HL-60/S4 (cell line): ENCODE results near the gene MTHFR.
"Not testable (repeated sequence)": the region's sequence is repeated elsewhere in the genome, so short reads cannot be mapped to it uniquely, and the experiment has no call there.

Experiments used
- in situ Hi-C: fragments of 300-500 bp; cut with MboI; formaldehyde crosslinking; loops from 2 replicates; pipeline ENCODE4 v1.14.3; 2022; ENCODE audit warnings: low sequenced_read_pairs

MTHFR gene

DNA sequence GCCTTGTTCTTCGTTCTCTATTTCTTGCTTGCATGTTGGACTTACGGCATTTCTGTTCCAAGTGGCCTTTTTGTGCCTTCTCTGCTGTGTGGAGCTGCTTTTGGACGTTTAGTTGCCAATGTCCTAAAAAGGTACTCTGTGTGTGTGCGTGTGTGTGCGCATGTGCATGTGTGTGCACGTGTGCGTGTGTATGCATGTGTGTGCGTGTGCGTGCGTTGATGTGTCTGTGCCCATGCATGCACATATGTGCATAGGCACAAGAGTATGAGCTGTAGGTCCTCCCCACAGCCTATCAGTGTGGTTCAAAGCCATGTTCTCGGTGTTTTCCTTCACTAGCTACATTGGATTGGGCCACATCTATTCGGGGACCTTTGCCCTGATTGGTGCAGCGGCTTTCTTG, 28.1 kb upstream of the MTHFR start:
- in situ Hi-C loops: no loop called here

DNA sequence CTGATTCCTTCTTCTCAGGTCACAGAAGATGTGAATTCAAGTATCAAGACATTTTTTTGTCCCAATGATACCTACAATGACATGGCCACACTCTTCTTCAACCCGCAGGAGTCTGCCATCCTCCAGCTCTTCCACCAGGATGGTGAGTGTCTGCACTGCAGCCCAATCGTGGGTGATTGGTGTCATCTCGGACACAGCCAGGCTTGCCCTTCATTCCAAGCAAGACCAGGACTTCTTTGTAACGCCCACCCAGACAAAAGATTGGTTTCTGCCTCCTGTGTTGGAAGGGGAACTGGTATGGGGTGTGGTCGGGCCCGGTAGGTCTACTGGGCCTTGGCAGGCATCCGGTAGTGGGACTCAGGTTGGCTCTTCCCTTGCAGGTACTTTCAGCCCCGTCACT, 27.7 kb upstream of the MTHFR start:
- in situ Hi-C loops: no loop called here

DNA sequence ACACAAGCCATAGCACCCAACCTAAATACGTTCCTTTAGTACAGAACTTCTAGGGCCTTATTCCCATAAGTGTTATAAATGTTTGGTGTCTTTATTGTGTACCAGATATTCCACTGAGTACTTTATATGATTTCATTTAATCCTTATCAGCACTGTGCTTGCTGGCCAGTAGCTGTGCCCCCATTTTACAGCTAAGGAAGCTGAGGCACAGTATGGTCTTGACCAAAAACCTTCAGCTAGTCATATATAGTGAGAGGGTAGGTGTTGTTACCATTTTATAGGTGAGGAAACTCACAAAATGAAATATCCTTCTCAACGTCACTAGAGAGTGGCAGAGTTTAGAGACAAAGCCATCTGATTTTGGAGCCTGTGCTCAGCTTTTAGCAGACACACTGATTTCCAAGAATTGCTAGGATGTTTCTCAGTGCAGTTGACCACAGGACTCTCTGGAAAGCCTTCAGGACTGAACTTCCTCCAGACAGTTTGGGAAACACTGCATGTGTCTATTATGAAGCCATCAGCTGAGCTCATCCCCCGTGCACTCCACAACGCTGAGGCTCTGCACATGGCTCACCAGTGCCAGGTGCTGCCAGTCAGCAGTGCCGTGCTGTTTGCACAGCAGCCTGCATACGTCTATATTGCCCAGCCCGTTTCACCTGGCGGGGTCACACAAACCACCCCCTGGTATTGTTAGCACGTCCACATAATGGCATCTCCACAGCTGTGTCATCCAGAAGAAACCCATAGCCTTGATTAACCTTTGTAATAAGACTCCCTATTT, 26.4 kb upstream of the MTHFR start:
- in situ Hi-C loops: no loop called here

DNA sequence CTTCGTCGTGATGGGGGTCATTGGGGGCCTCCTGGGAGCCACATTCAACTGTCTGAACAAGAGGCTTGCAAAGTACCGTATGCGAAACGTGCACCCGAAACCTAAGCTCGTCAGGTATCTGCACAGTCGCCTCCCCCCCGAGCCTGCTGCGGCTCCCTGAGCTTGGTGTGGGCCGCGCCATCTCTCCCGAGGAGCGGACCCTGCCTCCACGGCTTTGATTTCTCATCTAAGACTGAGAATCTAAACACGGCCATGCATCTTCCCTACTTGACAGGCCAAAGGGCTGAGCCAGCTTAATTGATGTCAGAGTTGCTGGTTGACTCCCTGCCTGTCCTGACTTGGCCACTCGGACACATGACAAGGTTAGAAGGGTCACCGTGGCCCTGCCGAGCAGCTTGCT, 22.7 kb upstream of the MTHFR start:
- in situ Hi-C loops: no loop called here

DNA sequence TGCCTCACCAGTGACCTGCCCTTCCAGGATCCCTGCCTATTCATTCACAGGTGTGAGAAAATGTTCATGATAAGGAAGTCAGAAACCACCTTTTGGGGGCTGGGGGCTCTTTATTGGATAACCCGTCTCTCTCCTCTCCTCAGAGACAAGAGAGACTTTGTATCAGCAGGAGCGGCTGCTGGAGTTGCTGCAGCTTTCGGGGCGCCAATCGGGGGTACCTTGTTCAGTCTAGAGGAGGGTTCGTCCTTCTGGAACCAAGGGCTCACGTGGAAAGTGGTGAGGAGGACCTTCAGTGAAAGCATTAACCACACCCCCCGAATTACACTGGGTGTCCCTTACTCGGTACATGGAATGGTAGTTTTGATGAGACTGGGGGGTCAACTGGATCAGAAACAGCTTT, 21.2 kb upstream of the MTHFR start:
- in situ Hi-C loops: no loop called here

DNA sequence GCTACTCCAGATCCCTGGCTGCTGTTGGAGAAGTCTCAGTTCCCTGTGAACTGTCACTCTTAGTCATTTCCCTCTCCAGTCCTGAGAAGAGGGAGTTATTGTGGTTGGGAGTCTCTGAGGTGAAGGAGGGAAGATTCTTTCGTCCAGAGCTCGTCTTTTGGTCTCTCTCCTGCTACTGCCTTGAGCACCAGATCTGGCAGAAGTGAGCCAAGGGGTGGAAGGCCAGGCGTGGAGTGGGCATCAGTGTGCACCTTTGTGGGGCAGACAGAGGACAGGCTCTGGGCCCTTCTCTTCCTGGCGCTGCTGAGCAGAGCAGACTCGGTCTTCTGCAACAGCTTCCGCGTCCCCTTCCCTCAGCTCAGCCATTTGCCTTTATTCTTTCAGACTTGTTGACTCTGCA, 19.4 kb upstream of the MTHFR start:
- in situ Hi-C loops: no loop called here

DNA sequence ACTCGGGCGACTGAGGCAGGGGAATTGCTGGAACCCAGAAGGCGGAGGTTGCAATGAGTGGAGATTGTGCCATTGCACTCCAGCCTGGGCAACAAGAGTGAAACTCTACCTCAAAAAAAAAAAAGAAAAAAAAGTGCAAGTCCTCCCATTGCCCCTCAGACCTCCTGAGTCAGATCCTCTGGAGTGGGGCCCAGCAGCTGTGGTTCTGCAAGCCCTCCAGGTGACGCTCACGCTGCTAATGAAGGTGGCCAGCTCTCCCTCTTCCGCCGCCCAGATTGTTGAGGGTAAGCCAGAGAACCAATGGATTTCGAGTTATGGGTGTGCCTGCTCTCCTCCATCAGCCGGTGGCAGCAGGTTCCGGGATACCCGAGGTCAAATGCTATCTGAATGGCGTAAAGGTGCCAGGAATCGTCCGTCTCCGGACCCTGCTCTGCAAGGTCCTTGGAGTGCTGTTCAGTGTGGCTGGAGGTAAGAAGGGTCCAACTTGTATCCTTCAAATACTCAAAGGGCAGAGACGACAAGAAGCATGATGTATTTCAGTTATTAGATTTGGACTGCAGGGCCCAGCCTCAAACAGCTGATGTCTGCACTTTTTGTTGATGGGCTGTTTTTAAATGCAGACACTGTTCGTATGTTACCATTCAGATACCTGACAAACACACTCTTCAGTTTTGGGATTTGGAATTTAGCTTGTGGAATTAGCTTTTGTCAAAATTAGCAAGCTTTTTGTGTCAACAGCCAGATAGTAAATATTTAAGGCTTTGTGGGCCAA, 17.8 kb upstream of the MTHFR start:
- in situ Hi-C loops: no loop called here

- in situ Hi-C loops: no loop called here
These were observed 16.3 kb upstream of the MTHFR start for GRCh38 chr1:11822091-11822490.

DNA sequence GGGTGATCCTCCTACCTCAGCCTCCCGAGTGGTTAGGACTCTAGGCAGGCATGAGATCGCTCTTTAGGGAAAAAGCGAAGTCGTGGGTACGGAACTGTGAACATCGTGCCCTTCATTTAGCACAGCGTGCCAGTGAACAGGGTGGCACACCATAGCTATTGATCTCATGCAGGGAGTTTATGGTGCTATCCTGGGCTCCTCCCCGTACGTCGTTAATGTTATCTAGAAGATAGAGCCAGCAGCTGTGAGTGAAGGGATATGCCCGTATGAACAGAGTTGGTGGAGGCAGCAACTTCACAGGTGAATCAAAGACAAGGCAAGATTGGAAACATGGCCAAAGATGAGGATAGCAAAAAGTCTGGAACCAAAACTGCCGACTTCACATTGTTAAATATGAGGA, 11.4 kb upstream of the MTHFR start:
- in situ Hi-C loops: no loop called here

- in situ Hi-C loops: no loop called here
These were observed 7.3 kb upstream of the MTHFR start for GRCh38 chr1:11813021-11813420.

DNA sequence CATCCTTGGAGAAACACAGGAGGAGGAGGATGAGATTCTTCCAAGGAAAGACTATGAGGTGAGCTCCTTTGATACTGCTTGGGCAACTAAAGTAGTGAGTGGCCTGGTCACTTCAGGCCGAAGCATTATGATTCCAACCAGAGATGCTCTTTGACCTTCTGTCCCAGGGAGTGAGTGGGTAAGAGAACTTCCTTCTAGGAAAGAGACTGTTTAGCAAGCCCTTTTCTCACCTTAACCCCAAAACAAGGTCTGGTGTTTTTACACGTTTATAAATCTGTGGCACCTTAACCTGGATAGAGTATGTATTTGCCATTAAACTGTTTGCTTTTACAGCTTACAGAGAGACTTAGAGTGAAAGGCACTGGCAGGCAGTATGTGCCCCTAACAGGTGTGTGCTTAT, 1.4 kb upstream of the MTHFR start:
- in situ Hi-C loops: no loop called here

DNA sequence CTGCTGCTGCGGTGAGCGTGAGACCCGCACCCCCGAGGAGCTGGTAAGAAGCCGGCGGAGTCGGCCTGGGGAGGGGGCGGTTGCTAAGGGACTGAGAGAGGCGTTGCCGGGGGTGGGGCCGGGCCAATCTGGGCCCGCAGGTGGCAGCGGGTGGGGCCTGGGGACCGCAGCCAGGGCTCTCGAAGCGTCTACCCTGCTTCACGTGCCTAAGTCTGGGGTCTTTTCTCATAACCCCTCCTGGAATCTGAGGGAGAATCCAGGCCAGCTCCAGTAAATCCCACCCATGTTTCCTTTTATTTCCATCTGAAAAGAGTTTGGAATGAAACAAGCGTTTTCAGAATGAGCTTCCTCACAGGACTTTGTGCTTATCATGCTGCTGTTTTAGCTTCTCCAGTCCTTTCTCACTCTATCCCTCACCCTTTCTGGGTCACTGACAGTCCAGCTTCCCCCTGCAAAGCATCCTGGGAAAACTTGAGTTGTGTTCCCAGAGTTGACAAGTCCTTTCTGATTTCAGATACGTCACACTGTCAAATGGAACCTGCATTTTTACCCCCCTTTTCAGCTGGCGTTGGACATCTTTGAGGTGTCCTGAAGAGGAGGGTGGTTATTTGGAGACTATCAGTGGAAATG, 658 bp upstream of the MTHFR start:
- in situ Hi-C loops: no loop called here

DNA sequence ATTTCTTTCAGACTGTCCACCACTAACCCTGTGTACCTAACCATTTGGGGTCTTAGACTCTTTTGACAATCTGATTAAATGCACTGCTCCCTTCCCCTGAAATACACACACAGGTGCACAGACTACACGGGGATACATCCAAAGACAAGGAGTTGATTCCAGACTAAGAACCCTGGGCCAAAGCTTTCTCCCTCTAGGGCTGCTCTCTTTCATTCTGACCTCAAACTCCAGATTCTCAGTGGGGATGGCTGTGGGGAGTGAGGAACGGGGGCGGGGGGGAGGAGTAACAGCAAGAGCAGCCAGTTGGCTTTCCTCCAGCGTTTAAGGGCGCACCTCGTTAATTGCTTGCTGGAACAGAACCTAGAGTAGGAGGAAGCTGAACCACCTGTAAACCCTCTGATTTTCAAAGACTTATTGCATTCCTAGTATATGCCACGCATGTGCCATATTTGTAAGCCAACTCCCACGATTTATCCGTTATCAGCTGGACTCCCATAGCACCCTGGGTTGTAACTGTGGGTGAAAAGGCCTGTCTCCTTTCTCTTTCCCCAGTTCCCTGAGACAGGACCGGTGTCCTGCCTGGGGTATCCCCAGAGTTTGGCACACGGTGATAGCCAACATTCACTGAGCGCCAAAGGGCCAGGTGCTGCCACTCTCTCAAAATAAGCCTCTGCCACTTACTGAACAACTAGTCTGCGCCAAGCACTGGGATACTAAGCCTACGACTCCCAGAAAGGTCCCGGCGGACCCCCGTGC, 920 bp downstream of the MTHFR start:
- in situ Hi-C loops: no loop called here

DNA sequence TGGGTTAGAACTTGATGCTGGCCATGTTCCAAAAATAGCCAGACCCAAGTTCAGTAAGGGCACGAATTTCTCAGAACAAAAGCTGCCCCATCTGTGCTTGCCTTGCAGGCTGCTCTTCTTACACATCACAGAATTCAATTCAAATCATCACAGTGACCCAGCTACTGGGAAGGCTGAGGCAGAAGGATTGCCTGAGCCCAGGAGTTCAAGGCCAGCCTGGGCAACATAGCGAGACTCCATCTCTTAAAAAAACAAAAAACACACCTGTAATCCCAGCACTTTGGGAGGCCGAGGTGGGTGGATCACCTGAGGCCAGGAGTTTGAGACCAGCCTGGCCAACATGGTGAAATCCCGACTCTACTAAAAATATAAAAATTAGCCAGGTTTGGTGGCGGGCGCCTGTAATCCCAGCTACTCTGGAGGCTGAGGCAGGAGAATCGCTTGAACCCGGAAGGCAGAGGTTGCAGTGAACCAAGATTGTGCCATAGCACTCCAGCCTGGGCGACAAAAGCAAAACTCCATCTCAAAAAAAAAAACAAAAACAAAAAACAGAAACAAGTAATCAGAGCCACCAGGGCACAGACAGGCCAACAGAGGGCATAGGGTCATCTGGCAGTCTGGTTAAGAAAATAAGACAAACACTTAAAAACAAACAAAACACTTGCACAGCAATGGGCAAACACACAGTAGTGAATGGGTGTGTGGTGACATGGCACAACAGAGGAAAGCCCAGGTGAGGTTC, 1.7 kb downstream of the MTHFR start:
- in situ Hi-C loops: not testable (repeated sequence)

DNA sequence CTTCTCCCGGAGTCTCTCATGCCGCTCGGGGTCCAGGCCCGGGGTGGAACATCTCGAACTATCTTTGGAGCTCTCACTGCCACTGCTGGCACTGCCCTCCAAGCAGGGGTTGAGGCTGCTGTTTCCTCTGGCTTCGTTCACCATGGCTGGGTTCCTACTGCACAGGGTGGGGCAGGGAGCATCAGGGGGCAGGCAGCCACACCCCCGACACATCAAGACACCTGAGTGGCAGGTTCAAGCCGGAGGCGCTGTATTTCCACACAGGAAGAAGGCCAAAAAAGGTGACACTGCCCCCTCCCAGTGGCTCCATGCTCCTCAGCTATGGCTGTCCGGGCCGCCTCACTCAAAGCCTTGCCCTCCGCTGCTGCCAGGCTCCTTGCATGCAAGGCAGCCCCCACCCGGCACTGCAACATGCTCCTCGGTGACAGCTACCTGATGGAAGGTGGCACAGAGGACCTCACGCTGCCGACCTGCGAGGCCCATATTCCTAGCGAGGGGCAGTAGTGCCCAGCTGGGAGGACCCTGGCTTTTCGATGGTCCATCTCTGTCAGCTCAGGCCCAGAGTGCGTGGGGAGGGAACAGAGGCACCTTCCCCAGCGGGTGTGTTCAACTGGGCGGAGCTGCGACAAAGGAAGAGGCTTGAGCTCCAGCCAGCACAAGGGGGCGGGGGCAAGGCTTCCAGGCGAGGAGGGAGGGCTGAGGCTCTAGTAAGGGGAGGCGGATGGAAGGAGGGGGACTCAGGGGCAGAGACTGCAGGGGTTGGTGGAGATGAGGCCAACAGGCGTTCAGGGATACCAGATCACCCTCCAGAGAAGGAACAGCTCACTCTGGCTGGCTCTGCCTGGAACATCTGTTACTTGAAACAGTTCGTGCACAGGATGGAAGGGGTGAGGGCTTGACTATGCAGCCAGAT, 2.5 kb downstream of the MTHFR start:
- in situ Hi-C loops: no loop called here

DNA sequence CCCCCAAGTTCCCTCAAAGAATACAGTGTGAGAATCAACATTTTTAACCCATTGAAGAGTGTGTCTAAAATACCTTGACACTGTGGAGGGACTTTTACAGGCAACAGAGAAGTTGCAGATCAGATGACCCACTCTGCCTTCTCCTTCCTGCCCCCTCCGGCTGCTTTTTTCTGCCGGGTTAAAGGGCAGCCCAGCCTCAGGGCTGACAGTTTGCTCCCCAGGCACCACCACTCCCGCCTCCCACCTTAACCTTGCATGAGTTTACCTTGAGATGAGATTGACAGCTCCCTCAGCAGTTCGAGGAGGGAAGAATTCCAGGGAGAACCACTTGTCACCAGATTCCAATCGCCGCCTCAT, 3.2 kb downstream of the MTHFR start:
- in situ Hi-C loops: no loop called here

DNA sequence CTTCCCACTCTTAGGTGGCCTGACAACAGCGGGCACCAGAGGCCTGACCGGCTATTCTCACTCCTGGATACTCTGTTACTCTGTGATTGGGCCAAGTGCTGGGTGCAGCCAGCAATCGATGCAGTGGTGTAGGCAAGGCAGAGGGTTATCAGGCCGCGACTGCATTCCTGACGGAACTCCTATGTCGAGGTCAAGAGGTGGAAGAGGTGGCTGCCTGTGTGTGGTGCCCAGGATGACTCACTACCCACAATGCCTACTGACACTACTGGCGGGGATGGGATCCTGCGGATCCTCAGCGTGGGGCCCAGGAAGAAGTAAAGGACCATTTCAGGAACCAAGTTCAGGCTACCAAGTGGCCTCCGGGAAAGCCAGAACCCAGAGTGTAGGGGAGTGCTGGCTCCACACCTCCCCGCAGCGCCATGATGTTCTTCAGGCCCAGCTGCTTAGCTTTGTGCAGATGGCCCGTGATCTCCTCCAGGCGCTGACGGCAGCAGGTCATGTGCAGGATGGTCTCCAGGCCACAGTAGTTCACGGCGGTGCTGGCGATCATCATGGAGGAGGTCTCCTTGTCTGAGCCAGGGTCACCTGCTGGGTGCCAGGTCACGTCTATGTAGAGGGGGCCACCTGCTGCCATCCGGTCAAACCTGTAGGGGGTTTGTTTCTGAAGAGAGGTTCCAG, 4.9 kb downstream of the MTHFR start:
- in situ Hi-C loops: no loop called here

DNA sequence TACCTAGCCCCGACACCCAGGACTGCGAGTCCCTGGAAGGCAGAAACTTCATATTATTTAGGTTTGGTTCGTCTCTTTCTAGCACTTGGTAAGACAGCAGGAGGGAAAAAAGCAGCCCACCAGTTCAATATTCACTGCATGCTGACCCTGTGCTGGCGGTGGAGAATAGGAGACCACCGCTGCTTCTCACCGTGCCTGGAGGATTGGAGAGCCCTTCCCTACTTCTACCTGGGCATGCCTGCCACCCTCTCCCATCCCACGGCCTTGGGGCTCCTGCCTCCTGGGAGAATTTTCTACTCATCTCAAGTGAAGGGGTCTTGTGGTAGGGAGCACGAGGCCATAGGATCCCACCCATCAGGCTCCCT, 5.4 kb downstream of the MTHFR start:
- in situ Hi-C loops: no loop called here

GRCh38 chr1:11799896-11800295, 5.9 kb downstream of the MTHFR start:
- in situ Hi-C loops: no loop called here
